ENCODE data around the gene KCNH3.

DNA sequence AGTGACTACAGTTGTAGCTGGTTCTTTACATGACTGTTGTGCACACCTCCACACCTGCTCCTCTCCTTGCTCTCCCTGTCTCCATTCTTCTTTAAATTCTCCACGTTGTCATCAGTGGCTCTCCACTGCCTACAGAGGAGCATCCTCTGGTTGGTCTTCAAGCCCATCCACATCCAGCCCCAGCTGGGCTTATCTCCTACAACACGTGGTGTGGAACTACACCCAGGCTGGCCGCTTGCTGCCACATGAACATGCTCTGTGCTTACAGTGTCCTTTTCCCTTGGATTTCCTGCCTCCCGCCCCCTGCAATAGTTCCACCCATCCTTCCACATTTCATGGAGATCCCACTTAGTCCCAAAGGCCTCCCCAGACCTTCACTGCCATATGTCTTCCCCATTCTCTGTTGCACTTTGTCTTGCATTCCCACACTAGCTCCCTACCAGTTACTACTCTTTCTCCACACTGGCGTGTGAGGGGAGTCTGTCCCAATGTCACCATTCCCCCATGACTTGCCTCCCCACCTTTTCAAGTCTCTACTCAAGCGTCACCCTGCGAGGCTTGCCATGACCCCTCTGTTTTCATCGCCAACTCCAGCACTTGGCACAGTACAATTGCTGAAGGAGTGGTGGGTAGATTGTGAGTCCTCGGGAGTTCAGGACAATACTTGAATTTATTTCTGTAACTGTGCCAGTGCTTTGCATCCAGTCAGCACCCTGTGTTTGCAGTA, 38.9 kb downstream of the KCNH3 start:
- TF ChIP-seq RCOR1 (IDR thresholded peaks at IDR 0.05; ENCODE audit: insufficient replicate concordance, low read length), result no peak
- TF ChIP-seq POLR2A (IDR thresholded peaks at IDR 0.05; ENCODE audit: low read depth, low read length), result no peak
- TF ChIP-seq, protein P1, sequence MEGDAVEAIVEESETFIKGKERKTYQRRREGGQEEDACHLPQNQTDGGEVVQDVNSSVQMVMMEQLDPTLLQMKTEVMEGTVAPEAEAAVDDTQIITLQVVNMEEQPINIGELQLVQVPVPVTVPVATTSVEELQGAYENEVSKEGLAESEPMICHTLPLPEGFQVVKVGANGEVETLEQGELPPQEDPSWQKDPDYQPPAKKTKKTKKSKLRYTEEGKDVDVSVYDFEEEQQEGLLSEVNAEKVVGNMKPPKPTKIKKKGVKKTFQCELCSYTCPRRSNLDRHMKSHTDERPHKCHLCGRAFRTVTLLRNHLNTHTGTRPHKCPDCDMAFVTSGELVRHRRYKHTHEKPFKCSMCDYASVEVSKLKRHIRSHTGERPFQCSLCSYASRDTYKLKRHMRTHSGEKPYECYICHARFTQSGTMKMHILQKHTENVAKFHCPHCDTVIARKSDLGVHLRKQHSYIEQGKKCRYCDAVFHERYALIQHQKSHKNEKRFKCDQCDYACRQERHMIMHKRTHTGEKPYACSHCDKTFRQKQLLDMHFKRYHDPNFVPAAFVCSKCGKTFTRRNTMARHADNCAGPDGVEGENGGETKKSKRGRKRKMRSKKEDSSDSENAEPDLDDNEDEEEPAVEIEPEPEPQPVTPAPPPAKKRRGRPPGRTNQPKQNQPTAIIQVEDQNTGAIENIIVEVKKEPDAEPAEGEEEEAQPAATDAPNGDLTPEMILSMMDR (conservative IDR thresholded peaks at IDR 0.05; ENCODE audit: low read depth, low read length), result no peak
- TF ChIP-seq SMC3 (IDR thresholded peaks at IDR 0.05; ENCODE audit: low read depth, low read length), result no peak
- no peak for TF ChIP-seq CEBPB (IDR thresholded peaks at IDR 0.05; ENCODE audit: low read depth, low read length)
